ENCODE results near the gene DNASE1L3. TPM values are rescaled to one million over a fixed set of nuclear protein-coding genes. Genes with fewer than 3 reads are reported as not detected.

DNASE1L3 gene
- total and polyA plus RNA-seq, 2 of the 4 experiments (the other 2 are of a cell fraction): not detected

DNA sequence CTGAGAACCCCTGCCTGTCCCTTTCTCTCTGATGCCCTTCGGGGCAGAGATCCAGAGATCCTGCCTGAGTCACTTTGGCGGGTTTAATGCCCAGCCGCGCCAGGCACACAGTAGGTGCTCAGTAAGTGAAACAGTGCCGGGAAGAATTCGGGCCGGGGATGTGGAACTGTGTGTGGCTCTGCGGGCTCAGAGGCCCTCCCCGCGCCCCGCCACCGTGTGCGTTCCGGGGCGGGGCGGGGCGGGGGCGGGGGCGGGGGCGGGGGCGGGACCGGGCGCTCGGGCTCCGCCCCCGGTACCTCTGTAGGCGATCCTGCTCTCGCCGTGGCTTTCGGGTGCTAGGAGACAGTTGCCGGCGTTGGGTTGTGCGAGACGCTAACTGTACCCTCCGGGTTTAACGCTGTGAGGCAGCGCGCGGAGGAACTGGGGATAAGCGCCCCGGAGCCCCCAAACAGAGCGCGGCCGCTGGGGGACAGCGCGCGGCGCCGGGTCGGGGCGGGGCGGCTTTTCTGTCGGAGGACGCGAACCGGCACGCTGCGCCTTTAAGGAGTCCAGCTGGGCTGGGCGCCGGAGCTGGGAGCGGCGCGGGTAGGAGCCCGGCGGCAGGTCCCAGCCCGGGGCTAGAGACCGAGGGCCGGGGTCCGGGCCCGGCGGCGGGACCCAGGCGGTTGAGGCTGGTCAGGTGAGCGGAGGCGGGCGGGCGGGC lies 26.6 kb upstream of the DNASE1L3 start, which contains the start of gene ABHD6 (continued):
- TF ChIP-seq MAFK (IDR thresholded peaks at IDR 0.05; ENCODE audit: low read depth, low read length): no peak
- no peak for TF ChIP-seq RCOR1 (IDR thresholded peaks at IDR 0.05; ENCODE audit: insufficient replicate concordance, low read length)

DNA sequence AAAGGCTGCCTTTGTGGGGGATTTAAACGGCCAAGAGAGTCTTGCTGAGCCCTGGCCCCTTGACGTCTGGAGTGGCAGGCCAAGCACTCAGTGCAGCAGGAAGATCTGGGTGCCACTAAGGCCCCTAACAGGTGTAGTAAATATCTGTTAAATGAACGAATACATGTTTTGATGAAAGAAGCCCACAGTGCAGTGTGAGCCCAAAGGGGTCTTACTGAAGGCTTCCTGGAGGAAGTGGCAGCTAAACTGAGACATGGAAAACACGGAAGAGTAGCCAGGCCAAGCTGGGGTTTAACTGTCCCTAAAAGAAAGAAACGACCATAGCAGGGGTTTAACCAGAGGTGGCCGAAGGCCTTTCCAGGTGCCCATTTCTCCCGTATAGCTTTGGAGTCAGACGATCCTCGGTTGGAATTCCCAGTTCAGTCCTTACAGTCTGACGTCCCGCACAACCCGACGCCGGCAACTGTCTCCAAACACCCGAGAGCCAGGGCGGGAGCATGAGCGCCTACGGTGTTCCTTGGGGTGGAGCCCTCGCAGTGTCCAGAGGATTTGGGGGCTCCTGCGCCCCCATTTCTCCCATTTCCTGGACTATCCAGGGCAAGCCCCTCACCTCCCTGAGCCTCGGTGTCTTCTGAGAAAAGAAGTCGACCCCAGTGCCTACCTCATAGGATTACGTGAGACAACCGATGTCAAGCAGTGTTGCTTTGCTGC lies 25.9 kb upstream of the DNASE1L3 start:
- H4K5ac ChIP-seq (ENCODE audit: low read depth, low read length): peak overlapping the region; percentile 80
- H4K91ac ChIP-seq (ENCODE audit: insufficient read depth, low read depth, low read length): peak overlapping the region; percentile 58; the same call in 1 of the 2 replicates
- dilution Hi-C loops (cut with HindIII; ENCODE audit: low sequenced_read_pairs, unreplicated experiment): no loop called here
- DNase-seq: no peak
- H4K20me1 ChIP-seq (ENCODE audit: insufficient read depth, low read length): no peaks in the 10 kb centered on the region
- in situ Hi-C loops (cut with MboI; ENCODE audit: low sequenced_read_pairs): no loop called here
- peak overlapping the region; percentile 85 for H3K9ac ChIP-seq (ENCODE audit: low read depth, low read length)
- peak overlapping the region; percentile 85; the same call in 1 of the 3 replicates for H2BK15ac ChIP-seq (ENCODE audit: low read depth, low read length)
- no peaks in the 10 kb centered on the region for H3K9me3 ChIP-seq (ENCODE audit: control insufficient read depth, insufficient read depth, low read length)
- no peaks in the 10 kb centered on the region for H3K9me1 ChIP-seq (ENCODE audit: insufficient read depth, low read length)
- ATAC-seq (ENCODE audit: low read depth): no peak; the same call in 1 of the 2 replicates
- peak overlapping the region; percentile 80 for H3K27ac ChIP-seq (ENCODE audit: insufficient read depth, low read length)
- 16% methylated on average over 20 of the region's 24 CpGs; no CpG with 5 or more reads in 1 of the 2 experiments for WGBS, 2 experiments (ENCODE audit: extremely low coverage in 2 of 2, insufficient read length in 1 of 2)
- CTCF ChIA-PET: no interaction called here
- no TSS peak for BruUV-seq (replicated peaks)
- H3K14ac ChIP-seq (replicated peaks; ENCODE audit: low read depth, low read length): peak overlapping the region; percentile 93
- POLR2A ChIA-PET (ENCODE audit: unreplicated experiment): no interaction called here
- H2AK5ac ChIP-seq (ENCODE audit: low read depth, low read length): peak overlapping the region; percentile 56
- H2BK120ac ChIP-seq (ENCODE audit: low read depth, low read length): peak overlapping the region; percentile 73
- peak overlapping the region; percentile 99 for H2AFZ ChIP-seq (replicated peaks; ENCODE audit: low read length, poor library complexity)
- H3K4me3 ChIP-seq (ENCODE audit: insufficient read depth, low read depth, low read length): peak overlapping the region; percentile 99
- H3K4ac ChIP-seq (ENCODE audit: low read depth, low read length): peak overlapping the region; percentile 91
- peaks cover 5% of the 10 kb centered on the region; the same call in 1 of the 2 replicates for H3K4me1 ChIP-seq (ENCODE audit: control insufficient read depth, insufficient read depth, low read length)
- H3K79me1 ChIP-seq (ENCODE audit: low read depth in 1 of 2, low read length in 2 of 2): peaks cover 15 to 25% of the 10 kb centered on the region in 2 experiments
- intact Hi-C loops (cut with micrococcal nuclease): loop anchor here (2.0 kb wide), 1 partner anchor 64 kb away; no protein-coding TSS in a partner anchor
- H3K4me2 ChIP-seq (ENCODE audit: low read depth, low read length): peak overlapping the region; percentile 98
- peak overlapping the region; percentile 97 for H3K23ac ChIP-seq (ENCODE audit: low read depth, low read length)
- H2AK9ac ChIP-seq (replicated peaks; ENCODE audit: low read depth, low read length, poor library complexity): peak overlapping the region; percentile 73
- peak overlapping the region; percentile 88 for H3K18ac ChIP-seq (ENCODE audit: low read depth, low read length)
- H4K8ac ChIP-seq (ENCODE audit: low read depth in 2 of 2, low read length in 2 of 2): peak overlapping the region; percentile 50 to 97
- peak overlapping the region; percentile 69; the same call in 1 of the 2 replicates for H2BK20ac ChIP-seq (ENCODE audit: low read depth, low read length)
- H3K27me3 ChIP-seq (ENCODE audit: control insufficient read depth, insufficient read depth, low read length): peaks cover 4% of the 10 kb centered on the region; the same call in 1 of the 2 replicates
- peak overlapping the region; percentile 45; the same call in 1 of the 2 replicates for H3K56ac ChIP-seq (ENCODE audit: extremely low read depth, insufficient read depth, low read length)
- H3K36me3 ChIP-seq (ENCODE audit: control insufficient read depth, insufficient read depth, low read length): no peaks in the 10 kb centered on the region
- H2BK5ac ChIP-seq (ENCODE audit: low read depth, low read length, poor library complexity, severe bottlenecking): peak overlapping the region; percentile 61
- no peak for TF ChIP-seq RCOR1 (IDR thresholded peaks at IDR 0.05; ENCODE audit: insufficient replicate concordance, low read length)
- no peak for TF ChIP-seq FOS (IDR thresholded peaks at IDR 0.05; ENCODE audit: low read depth, low read length)
- TF ChIP-seq, protein P1, sequence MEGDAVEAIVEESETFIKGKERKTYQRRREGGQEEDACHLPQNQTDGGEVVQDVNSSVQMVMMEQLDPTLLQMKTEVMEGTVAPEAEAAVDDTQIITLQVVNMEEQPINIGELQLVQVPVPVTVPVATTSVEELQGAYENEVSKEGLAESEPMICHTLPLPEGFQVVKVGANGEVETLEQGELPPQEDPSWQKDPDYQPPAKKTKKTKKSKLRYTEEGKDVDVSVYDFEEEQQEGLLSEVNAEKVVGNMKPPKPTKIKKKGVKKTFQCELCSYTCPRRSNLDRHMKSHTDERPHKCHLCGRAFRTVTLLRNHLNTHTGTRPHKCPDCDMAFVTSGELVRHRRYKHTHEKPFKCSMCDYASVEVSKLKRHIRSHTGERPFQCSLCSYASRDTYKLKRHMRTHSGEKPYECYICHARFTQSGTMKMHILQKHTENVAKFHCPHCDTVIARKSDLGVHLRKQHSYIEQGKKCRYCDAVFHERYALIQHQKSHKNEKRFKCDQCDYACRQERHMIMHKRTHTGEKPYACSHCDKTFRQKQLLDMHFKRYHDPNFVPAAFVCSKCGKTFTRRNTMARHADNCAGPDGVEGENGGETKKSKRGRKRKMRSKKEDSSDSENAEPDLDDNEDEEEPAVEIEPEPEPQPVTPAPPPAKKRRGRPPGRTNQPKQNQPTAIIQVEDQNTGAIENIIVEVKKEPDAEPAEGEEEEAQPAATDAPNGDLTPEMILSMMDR (conservative IDR thresholded peaks at IDR 0.05; ENCODE audit: low read depth, low read length): no peak
- TF ChIP-seq MAZ (IDR thresholded peaks at IDR 0.05; ENCODE audit: borderline replicate concordance, low read depth, low read length): no peak
- TF ChIP-seq MXI1 (IDR thresholded peaks at IDR 0.05; ENCODE audit: borderline replicate concordance, low read depth, low read length): no peak
- TF ChIP-seq, protein P2, sequence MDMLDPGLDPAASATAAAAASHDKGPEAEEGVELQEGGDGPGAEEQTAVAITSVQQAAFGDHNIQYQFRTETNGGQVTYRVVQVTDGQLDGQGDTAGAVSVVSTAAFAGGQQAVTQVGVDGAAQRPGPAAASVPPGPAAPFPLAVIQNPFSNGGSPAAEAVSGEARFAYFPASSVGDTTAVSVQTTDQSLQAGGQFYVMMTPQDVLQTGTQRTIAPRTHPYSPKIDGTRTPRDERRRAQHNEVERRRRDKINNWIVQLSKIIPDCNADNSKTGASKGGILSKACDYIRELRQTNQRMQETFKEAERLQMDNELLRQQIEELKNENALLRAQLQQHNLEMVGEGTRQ (IDR thresholded peaks at IDR 0.05; ENCODE audit: low read depth, low read length): no peak
- TF ChIP-seq CHD1 (IDR thresholded peaks at IDR 0.05; ENCODE audit: low read depth, low read length): no peak
- no peak for TF ChIP-seq SMC3 (IDR thresholded peaks at IDR 0.05; ENCODE audit: low read depth, low read length)

Data from IMR-90 (cell line).